ENCODE measurements around the gene OR7C1.
"Not testable (repeated sequence)": the region's sequence is repeated elsewhere in the genome, so short reads cannot be mapped to it uniquely, and the experiment has no call there.

Gene OR7C1

GRCh38 chr19:14778110-14778845 lies 56.7 kb downstream of the OR7C1 start, which contains the start of gene ADGRE2:
Gene ADGRE2 (minus strand): TSS chr19:14778560. CDS start chr19:14776756, 1,804 bp downstream.
- not testable (repeated sequence) for H3K9me3 Mint-ChIP-seq; H3K4me1 Mint-ChIP-seq (ENCODE audit: low read depth); H3K4me3 Mint-ChIP-seq; H3K36me3 Mint-ChIP-seq (ENCODE audit: low read depth); H3K27ac Mint-ChIP-seq
- H3K27me3 Mint-ChIP-seq (ENCODE audit: low read depth) = peaks cover 22% of the 10 kb centered on the region

- not testable (repeated sequence) for H3K9me3 Mint-ChIP-seq; H3K4me3 Mint-ChIP-seq; H3K27ac Mint-ChIP-seq; H3K4me1 Mint-ChIP-seq (ENCODE audit: low read depth); H3K36me3 Mint-ChIP-seq (ENCODE audit: low read depth)
- peaks cover 22% of the 10 kb centered on the region for H3K27me3 Mint-ChIP-seq (ENCODE audit: low read depth)
Measured at GRCh38 chr19:14777645-14778044, 57.3 kb downstream of the OR7C1 start.

- H3K4me3 Mint-ChIP-seq = peak overlapping the region; percentile 6
- peaks cover 3% of the 10 kb centered on the region for H3K36me3 Mint-ChIP-seq (ENCODE audit: low read depth)
- H3K9me3 Mint-ChIP-seq = no peaks in the 10 kb centered on the region
- H3K4me1 Mint-ChIP-seq (ENCODE audit: low read depth) = peaks cover 3% of the 10 kb centered on the region
- no peak overlapping the region for H3K27ac Mint-ChIP-seq
- peaks cover 22% of the 10 kb centered on the region for H3K27me3 Mint-ChIP-seq (ENCODE audit: low read depth)
Measured at GRCh38 chr19:14775869-14776586, 59.0 kb downstream of the OR7C1 start.

- H3K27ac Mint-ChIP-seq; H3K4me3 Mint-ChIP-seq; H3K9me3 Mint-ChIP-seq; H3K4me1 Mint-ChIP-seq (ENCODE audit: low read depth); H3K36me3 Mint-ChIP-seq (ENCODE audit: low read depth): not testable (repeated sequence)
- peaks cover 22% of the 10 kb centered on the region for H3K27me3 Mint-ChIP-seq (ENCODE audit: low read depth)
Measured at GRCh38 chr19:14775326-14775725, 59.7 kb downstream of the OR7C1 start.

GRCh38 chr19:14774373-14774772 lies 60.6 kb downstream of the OR7C1 start:
- Mint-ChIP-seq H3K36me3 (ENCODE audit: low read depth) (peaks cover 3% of the 10 kb centered on the region), H3K4me3 (no peak overlapping the region), H3K4me1 (ENCODE audit: low read depth) (peaks cover 3% of the 10 kb centered on the region), H3K9me3 (no peaks in the 10 kb centered on the region), H3K27me3 (ENCODE audit: low read depth) (peaks cover 22% of the 10 kb centered on the region), H3K27ac (no peak overlapping the region)

GRCh38 chr19:14773722-14774121 lies 61.3 kb downstream of the OR7C1 start:
- not testable (repeated sequence) for H3K27ac Mint-ChIP-seq; H3K4me1 Mint-ChIP-seq (ENCODE audit: low read depth); H3K4me3 Mint-ChIP-seq; H3K9me3 Mint-ChIP-seq; H3K36me3 Mint-ChIP-seq (ENCODE audit: low read depth)
- peaks cover 22% of the 10 kb centered on the region for H3K27me3 Mint-ChIP-seq (ENCODE audit: low read depth)

- Mint-ChIP-seq H3K9me3 (no peaks in the 10 kb centered on the region), H3K27ac (no peak overlapping the region), H3K4me1 (ENCODE audit: low read depth) (peaks cover 3% of the 10 kb centered on the region), H3K36me3 (ENCODE audit: low read depth) (peaks cover 3% of the 10 kb centered on the region), H3K27me3 (ENCODE audit: low read depth) (peaks cover 22% of the 10 kb centered on the region), H3K4me3 (no peak overlapping the region)
Measured at GRCh38 chr19:14772995-14773394, 62.0 kb downstream of the OR7C1 start.

- Mint-ChIP-seq H3K9me3 (no peaks in the 10 kb centered on the region), H3K4me1 (ENCODE audit: low read depth) (peaks cover 3% of the 10 kb centered on the region), H3K36me3 (ENCODE audit: low read depth) (peaks cover 3% of the 10 kb centered on the region), H3K27me3 (ENCODE audit: low read depth) (peaks cover 18% of the 10 kb centered on the region), H3K4me3 (no peak overlapping the region), H3K27ac (no peak overlapping the region)
Measured at GRCh38 chr19:14772467-14772866, 62.5 kb downstream of the OR7C1 start.

- Mint-ChIP-seq H3K4me3 (no peak overlapping the region), H3K9me3 (no peaks in the 10 kb centered on the region), H3K36me3 (ENCODE audit: low read depth) (peaks cover 3% of the 10 kb centered on the region), H3K27me3 (ENCODE audit: low read depth) (peaks cover 8% of the 10 kb centered on the region), H3K27ac (no peak overlapping the region), H3K4me1 (ENCODE audit: low read depth) (peaks cover 3% of the 10 kb centered on the region)
Measured at GRCh38 chr19:14770944-14771839, 63.8 kb downstream of the OR7C1 start.

GRCh38 chr19:14770136-14770535 lies 64.8 kb downstream of the OR7C1 start:
- Mint-ChIP-seq H3K27ac (no peak overlapping the region), H3K27me3 (ENCODE audit: low read depth) (no peaks in the 10 kb centered on the region), H3K4me1 (ENCODE audit: low read depth) (no peaks in the 10 kb centered on the region), H3K36me3 (ENCODE audit: low read depth) (peaks cover 2% of the 10 kb centered on the region), H3K9me3 (no peaks in the 10 kb centered on the region), H3K4me3 (no peak overlapping the region)

GRCh38 chr19:14769201-14769600 lies 65.8 kb downstream of the OR7C1 start:
- H3K4me1 Mint-ChIP-seq (ENCODE audit: low read depth) = no peaks in the 10 kb centered on the region
- H3K4me3 Mint-ChIP-seq = no peak overlapping the region
- no peaks in the 10 kb centered on the region for H3K27me3 Mint-ChIP-seq (ENCODE audit: low read depth)
- no peaks in the 10 kb centered on the region for H3K9me3 Mint-ChIP-seq
- H3K27ac Mint-ChIP-seq = no peak overlapping the region
- H3K36me3 Mint-ChIP-seq (ENCODE audit: low read depth) = peaks cover 2% of the 10 kb centered on the region

- no peak overlapping the region for H3K27ac Mint-ChIP-seq
- peaks cover 2% of the 10 kb centered on the region for H3K36me3 Mint-ChIP-seq (ENCODE audit: low read depth)
- no peaks in the 10 kb centered on the region for H3K9me3 Mint-ChIP-seq
- no peaks in the 10 kb centered on the region for H3K4me1 Mint-ChIP-seq (ENCODE audit: low read depth)
- H3K4me3 Mint-ChIP-seq = no peak overlapping the region
- H3K27me3 Mint-ChIP-seq (ENCODE audit: low read depth) = no peaks in the 10 kb centered on the region
Measured at GRCh38 chr19:14768001-14768400, 67.0 kb downstream of the OR7C1 start.

- H3K4me1 Mint-ChIP-seq (ENCODE audit: low read depth) = no peaks in the 10 kb centered on the region
- no peak overlapping the region for H3K27ac Mint-ChIP-seq
Measured at GRCh38 chr19:14767466-14767971, 67.5 kb downstream of the OR7C1 start.

GRCh38 chr19:14765841-14766240 lies 69.1 kb downstream of the OR7C1 start:
- H3K4me1 Mint-ChIP-seq (ENCODE audit: low read depth); H3K27ac Mint-ChIP-seq; H3K4me3 Mint-ChIP-seq; H3K36me3 Mint-ChIP-seq (ENCODE audit: low read depth); H3K9me3 Mint-ChIP-seq; H3K27me3 Mint-ChIP-seq (ENCODE audit: low read depth): not testable (repeated sequence)

More at GRCh38 chr19:14767466-14767971, 67.5 kb downstream of the OR7C1 start:
- H3K27me3 Mint-ChIP-seq (ENCODE audit: low read depth) = no peaks in the 10 kb centered on the region
- H3K9me3 Mint-ChIP-seq = no peaks in the 10 kb centered on the region
- peaks cover 2% of the 10 kb centered on the region for H3K36me3 Mint-ChIP-seq (ENCODE audit: low read depth)
- no peak overlapping the region for H3K4me3 Mint-ChIP-seq

All from T-helper 1 cell treated with Interleukin-12 subunit alpha and Interleukin-12 subunit beta and Interleukin-4 antibody, amounts not matched to agents 30 μg/mL and 1 μg/mL, for 36 hours (primary cell).